ENCODE results near the gene SCMH1. TPM values are rescaled to one million over a fixed set of nuclear protein-coding genes. Genes with fewer than 3 reads are reported as not detected.

SCMH1 gene
- total RNA-seq, 1 donor from 2014 or later: 36.7 TPM

DNA sequence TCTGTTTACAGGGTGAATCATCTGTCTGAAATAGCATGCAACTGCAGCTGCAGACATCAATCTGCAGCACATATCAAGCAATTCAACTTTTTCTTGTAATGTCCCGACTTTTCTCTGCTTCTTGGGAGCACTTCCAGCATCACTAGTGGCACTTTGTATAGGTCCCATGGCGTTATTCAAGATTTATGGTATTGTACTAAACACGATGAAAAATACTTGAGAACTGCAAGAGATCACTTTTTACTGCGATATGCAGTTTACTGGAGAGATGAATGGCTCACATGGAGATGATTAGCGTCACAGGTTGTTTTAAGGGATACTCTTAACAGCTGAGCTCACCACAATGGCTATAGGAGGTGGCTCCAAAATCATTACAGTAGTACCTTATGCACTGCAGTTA lies 7.2 kb upstream of the SCMH1 start:
- H3K27ac Mint-ChIP-seq: no peak overlapping the region
- no peak overlapping the region for H3K4me3 Mint-ChIP-seq
- no peak for DNase-seq (ENCODE audit: extremely low spot score, unreplicated experiment)
- no peaks in the 10 kb centered on the region for H3K36me3 Mint-ChIP-seq
- H3K4me1 Mint-ChIP-seq (ENCODE audit: unreplicated experiment): peaks cover 5% of the 10 kb centered on the region
- peaks cover 4% of the 10 kb centered on the region for H3K27me3 Mint-ChIP-seq
- TF ChIP-seq, protein P1, sequence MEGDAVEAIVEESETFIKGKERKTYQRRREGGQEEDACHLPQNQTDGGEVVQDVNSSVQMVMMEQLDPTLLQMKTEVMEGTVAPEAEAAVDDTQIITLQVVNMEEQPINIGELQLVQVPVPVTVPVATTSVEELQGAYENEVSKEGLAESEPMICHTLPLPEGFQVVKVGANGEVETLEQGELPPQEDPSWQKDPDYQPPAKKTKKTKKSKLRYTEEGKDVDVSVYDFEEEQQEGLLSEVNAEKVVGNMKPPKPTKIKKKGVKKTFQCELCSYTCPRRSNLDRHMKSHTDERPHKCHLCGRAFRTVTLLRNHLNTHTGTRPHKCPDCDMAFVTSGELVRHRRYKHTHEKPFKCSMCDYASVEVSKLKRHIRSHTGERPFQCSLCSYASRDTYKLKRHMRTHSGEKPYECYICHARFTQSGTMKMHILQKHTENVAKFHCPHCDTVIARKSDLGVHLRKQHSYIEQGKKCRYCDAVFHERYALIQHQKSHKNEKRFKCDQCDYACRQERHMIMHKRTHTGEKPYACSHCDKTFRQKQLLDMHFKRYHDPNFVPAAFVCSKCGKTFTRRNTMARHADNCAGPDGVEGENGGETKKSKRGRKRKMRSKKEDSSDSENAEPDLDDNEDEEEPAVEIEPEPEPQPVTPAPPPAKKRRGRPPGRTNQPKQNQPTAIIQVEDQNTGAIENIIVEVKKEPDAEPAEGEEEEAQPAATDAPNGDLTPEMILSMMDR (conservative IDR thresholded peaks at IDR 0.05): no peak
- H3K9me3 Mint-ChIP-seq: peaks cover 9% of the 10 kb centered on the region

DNA sequence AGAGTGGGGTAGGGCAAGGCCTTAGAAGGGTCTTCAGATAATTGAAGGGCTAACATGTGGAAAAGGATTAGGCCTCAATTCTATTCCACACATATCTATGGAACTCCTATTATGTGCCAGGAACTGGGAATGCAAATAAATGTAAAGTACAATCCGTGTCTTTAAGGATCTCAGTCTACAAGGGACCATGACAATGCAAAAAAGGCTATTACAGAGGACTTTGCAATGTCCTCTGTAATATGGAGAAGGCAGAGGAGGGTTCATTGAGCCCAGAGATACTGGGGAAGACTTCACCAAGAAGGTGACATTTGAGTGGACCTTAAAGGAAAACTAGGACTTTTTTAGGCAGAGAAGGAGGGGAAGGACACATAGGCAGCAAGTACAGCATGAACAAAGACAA lies 4.5 kb upstream of the SCMH1 start:
- Mint-ChIP-seq H3K4me1 (ENCODE audit: unreplicated experiment) (peaks cover 11% of the 10 kb centered on the region), H3K9me3 (no peaks in the 10 kb centered on the region), H3K36me3 (no peaks in the 10 kb centered on the region), H3K27me3 (no peaks in the 10 kb centered on the region), H3K27ac (no peak overlapping the region), H3K4me3 (no peak overlapping the region)
- no peak for DNase-seq (ENCODE audit: extremely low spot score, unreplicated experiment)
- TF ChIP-seq, protein P1 (conservative IDR thresholded peaks at IDR 0.05): no peak

DNA sequence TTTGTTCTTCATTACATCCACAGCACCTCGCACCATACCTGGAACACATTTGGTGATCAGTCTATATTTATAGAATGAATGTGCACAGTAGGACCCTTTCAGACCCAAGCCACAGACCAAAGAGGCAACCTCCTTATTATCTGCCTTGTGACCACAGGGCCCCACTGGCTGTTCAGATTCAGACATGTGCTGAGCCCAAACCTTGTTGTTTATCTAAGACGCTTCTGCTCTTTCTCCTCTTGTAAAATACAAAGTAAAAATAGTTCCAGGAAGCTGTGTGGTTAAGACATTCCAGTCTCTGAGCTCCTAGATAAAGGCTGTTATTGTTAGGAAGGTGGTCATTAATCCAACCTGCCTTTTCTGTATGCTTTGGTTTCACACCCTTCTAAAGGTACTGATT lies 3.6 kb upstream of the SCMH1 start:
- H3K27ac Mint-ChIP-seq: no peak overlapping the region
- DNase-seq (ENCODE audit: extremely low spot score, unreplicated experiment): no peak

DNA sequence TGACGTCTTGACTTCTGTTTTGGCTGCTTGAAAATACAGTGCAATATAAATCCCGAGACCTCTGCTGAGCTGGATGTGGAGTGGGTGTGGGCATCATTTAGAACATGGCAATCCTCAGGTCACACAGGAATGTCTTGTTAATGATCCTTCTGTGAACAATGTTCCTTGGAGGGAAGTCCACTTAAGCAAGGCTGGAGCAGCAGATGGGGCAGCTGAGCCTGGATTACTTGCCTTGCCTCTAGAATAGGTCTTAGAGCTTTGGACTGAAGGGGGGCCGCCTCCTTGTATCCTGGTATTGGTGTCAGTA lies 926 bp upstream of the SCMH1 start:
- Mint-ChIP-seq H3K4me1 (ENCODE audit: unreplicated experiment) (peaks cover 24% of the 10 kb centered on the region), H3K9me3 (no peaks in the 10 kb centered on the region), H3K27ac (peak overlapping the region; percentile 65), H3K27me3 (no peaks in the 10 kb centered on the region), H3K4me3 (peak overlapping the region; percentile 88), H3K36me3 (no peaks in the 10 kb centered on the region)
- TF ChIP-seq, protein P1 (conservative IDR thresholded peaks at IDR 0.05): no peak
- no peak for DNase-seq (ENCODE audit: extremely low spot score, unreplicated experiment)

More for the DNA sequence above, 3.6 kb upstream of the SCMH1 start:
- TF ChIP-seq, protein P1 (conservative IDR thresholded peaks at IDR 0.05): no peak
- Mint-ChIP-seq H3K4me3 (peak overlapping the region; percentile 35), H3K27me3 (no peaks in the 10 kb centered on the region), H3K36me3 (no peaks in the 10 kb centered on the region), H3K4me1 (ENCODE audit: unreplicated experiment) (peaks cover 16% of the 10 kb centered on the region), H3K9me3 (no peaks in the 10 kb centered on the region)

DNA sequence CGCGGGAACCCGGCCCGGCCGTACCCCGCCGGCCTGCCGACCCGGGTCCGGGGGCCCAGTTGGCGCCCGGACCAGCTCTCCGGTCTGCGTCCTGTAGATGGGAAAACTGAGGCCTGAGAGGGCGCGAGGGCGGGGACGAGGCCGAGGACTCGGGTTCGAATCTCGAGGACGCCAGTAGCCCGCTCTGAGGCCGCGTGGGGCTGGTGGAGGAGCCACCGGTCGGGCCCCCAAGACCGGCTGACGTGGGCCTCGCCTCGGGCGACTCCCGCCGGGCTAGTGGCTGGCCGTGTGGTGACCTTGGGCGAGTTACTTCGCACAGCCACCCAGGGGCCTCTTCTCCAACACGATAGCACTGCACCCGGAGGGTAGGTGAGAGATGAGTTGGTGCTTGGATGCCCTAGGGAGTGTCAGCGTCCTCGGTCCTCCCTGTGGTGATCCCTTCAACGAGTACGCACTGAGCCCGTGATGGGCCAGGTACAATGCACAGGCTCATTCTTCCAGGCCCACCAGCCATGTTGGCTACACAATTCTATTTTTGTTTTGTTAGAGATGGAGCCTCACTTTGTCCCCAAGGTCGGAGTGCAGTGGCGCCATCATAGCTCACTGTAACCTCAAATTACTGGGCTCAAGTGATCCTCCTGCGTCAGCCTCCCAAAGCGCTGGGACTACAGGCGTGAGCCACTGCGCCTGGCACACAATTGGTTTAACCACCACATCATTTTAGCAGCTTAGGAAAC lies 404 bp upstream of the SCMH1 start:
- Mint-ChIP-seq H3K36me3 (no peaks in the 10 kb centered on the region), H3K27ac (peak overlapping the region; percentile 65), H3K4me1 (ENCODE audit: unreplicated experiment) (peaks cover 24% of the 10 kb centered on the region), H3K4me3 (peak overlapping the region; percentile 88), H3K9me3 (no peaks in the 10 kb centered on the region), H3K27me3 (no peaks in the 10 kb centered on the region)
- peak; percentile 73 for DNase-seq (ENCODE audit: extremely low spot score, unreplicated experiment)
- TF ChIP-seq, protein P1 (conservative IDR thresholded peaks at IDR 0.05): no peak

All from type B pancreatic cell (in vitro differentiated cells).